Measurements from ENCODE around the gene NRP1.

Gene NRP1

DNA sequence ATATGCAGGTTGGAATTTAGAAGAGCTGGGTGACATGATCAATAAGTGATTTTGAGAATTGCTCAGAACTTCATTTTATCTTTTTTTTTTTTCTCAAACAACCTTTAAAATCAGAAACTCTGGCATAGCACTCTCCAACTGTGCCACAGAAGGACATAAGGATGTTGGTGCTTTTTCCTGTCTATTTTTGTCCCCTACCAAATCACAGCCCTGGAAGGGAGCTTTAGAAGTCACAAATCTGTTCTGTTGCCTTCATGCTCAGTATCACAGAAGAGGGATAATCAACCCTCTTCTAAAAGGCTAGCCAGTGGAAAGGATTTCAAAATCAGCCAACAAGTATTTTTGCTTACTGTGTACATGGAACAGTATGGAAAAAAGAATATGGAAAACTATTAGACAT is 14.8 kb upstream of the NRP1 start:
- no peak for DNase-seq (ENCODE audit: low read depth)

DNA sequence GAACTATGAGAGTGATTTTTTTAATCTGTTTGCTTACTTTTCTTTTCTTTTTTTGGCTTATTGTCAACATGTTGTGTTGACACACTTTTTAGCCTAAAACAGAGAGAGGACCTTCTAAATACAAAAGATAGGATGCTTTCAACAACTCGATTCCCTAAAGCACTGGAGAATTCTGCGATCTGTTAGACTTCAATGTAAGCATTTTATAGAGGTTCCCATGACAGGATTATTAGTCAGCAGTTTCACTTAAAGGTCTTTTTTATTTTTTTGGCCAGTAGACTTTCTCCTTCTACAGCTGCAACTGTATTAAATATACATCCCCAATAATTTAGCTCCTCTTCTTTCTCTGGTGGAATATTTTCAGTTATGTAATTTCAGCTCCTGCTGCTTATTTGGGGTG is 12.7 kb upstream of the NRP1 start:
- peak; percentile 46 for DNase-seq (ENCODE audit: low read depth)

DNA sequence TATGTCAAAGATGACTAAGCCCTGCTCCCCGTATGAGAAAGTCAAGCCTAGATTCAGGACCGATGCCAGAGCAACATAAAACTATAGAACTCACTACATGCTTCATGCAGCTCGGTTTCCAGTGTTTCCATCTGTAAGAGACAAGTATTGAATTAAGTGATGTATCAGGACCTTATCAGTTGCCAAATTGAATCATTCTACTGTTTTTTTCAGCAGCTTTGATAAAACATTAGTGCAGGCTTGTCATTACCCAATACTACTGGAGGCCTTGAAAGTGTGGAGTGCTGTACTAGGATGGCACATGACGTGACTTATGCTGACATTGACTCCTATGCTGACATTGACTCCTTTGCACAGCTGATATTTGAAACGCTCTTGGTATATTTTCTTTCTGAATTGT is 10.8 kb upstream of the NRP1 start:
- peak; percentile 18 for DNase-seq (ENCODE audit: low read depth)

- no peak for DNase-seq (ENCODE audit: low read depth)
Observed at GRCh38 chr10:33344676-33345075, 10.2 kb upstream of the NRP1 start.

DNA sequence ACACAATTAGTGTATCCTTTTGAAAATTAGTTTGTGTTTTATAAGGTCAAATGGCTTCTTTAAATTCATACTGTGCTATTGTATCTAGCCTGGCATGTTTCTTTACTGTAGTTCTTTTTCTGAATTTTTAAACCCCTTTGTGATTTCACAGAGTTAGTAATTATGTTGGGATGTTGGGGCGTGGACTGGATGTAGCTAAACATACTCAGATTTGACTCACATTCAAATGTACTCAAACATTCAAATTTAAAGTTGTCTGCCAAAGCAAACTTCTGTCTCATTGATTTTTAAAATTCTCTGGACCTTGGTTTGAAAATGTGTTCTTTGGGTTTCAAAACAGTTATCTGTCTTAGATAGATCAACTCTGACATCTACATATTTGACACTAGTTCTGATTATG is 7.2 kb upstream of the NRP1 start:
- peak; percentile 49 for DNase-seq (ENCODE audit: low read depth)

DNA sequence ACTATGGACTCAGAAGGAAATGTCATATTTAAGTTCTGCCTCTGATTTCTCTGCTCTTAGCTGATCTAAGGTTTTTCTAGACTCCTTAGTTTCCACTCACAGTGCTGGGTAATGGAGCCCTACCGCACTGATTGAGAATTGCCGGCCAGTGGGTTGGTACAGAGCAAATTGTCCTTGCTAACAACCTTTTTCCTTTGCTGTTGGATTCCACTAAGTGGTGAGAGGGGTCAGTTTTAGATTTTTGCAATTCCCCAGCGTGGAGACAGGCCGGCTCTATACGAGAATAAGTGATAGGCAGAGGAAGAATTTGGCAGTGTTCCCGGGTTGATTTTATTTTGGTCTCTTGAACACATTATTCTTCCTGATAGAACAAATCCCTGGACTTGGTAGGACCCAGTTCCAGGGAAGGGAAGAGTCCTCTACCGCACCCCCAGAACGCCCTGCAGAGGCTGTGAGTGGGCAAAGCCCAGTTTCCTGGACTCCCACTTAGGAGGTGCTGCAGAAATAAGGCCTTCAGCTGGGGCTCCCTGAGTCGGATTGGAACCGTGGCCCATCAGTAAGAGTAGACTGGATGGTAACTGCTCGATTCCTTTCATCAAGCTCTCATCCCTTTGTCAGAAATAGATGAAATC is 3.0 kb upstream of the NRP1 start:
- DNase-seq (ENCODE audit: low read depth): peak; percentile 93

- DNase-seq (ENCODE audit: low read depth): no peak
Observed at GRCh38 chr10:33336582-33337325, 2.3 kb upstream of the NRP1 start.

DNA sequence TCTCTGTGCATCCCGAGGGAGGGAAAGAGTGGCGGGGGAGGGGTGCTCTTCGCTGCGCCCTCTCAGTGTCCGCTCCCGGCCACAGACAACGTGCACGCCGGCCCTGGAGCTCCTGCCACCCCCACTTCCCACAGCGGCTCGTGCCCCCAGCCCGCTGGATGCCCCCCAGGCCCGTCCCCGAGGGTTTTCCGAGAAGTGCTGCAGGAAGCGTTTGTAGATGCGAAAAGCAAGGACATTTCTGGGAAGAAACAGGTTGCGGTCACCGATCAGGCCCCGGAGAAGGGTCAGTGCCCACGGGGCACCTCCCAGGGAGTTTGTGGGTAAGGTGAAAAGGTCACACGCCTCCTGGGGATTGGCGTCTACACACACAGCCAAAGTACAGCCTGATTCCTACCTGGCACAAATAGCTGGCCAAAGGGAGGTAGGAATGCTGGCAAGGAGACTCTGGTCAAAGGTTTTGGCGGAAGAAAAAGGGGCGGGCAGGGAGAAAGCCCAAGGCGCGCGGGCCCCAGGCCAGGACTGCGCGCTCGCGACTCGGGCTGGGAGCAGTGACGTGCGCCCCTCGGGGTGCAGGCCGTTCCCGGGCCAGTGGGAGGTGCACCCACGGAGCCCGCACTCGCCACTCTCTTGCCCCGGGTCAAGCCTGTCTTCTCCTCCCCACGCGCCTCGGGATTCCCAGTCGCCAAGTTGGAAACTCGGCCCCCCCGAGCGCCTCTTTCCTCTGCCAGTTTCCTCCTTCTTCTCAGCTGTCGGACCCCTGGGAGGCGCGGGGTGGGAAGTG is 1.5 kb upstream of the NRP1 start:
- DNase-seq (ENCODE audit: low read depth): peak; percentile 69

GRCh38 chr10:33335551-33335800 is 1.0 kb upstream of the NRP1 start:
- no peak for DNase-seq (ENCODE audit: low read depth)

- peak; percentile 91 for DNase-seq (ENCODE audit: low read depth)
Observed at GRCh38 chr10:33334805-33335550, 511 bp upstream of the NRP1 start.

- DNase-seq (ENCODE audit: low read depth): peak; percentile 46
Observed at GRCh38 chr10:33333260-33334101, 986 bp downstream of the NRP1 start.

DNA sequence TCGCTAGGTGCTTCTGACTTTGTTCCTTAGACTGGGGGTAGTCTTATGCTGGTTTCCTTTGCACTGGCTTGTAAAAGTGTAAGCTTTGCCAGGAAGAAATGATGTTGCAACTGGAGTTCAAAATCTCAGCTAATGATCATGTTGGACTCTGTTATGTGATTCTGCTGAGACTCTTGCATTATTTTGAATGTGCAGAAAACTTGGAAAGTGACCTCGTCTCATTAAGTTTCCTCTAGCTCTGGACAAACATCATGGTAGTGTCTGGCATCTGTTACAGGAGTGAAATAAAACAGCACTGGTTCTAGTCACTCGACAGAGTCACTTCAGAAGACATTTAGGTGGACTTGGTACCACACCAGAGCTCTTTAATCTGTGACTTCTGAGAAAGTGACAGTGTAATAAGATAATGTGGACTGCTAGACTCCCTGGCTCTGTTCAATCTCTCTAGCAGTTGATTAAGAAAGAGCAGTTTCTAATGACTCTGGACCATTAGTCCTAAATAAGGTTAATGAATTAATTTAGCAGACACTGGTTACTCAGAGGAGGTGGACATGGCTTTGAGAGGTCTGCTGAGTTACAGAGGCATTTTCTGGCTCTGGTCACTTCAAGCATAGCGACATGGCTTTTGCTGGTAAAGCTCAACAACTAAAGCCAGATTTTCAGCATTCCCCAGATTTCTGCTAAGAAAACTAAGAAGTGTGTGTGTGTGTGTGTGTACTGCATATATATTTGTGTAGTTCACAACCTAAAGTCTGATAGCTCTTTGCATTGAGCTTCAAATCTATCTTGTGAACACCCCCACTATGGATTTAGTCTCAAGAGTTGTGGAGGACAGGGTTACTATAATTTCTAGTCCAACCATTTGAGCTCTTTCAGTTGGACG is 2.0 kb downstream of the NRP1 start:
- DNase-seq (ENCODE audit: low read depth): peak; percentile 71

GRCh38 chr10:33331379-33331694 is 3.1 kb downstream of the NRP1 start:
- DNase-seq (ENCODE audit: low read depth): no peak

GRCh38 chr10:33330543-33331378 is 3.7 kb downstream of the NRP1 start:
- peak; percentile 88 for DNase-seq (ENCODE audit: low read depth)

DNA sequence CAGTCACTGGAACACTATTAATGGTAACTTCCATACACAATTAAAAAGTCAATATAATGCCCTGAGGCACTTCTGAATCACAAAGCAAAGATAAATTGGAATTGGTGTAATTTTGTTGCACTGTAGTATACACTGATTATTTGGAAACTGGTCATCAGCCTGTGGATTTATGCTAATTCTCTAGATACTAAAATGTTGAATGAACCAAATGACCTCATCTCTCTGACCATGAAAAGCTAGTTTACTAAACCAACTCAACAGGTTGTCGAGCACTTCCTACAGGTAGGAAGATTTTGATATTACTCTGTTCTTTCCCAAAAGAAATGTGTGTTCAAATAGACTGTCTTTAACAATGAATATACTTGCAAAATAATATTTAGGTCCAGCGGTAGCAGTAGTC is 5.3 kb downstream of the NRP1 start:
- no peak for DNase-seq (ENCODE audit: low read depth)

- DNase-seq (ENCODE audit: low read depth): no peak
Observed at GRCh38 chr10:33328253-33328652, 6.2 kb downstream of the NRP1 start.

GRCh38 chr10:33327751-33328150 is 6.7 kb downstream of the NRP1 start:
- DNase-seq (ENCODE audit: low read depth): peak; percentile 32

DNA sequence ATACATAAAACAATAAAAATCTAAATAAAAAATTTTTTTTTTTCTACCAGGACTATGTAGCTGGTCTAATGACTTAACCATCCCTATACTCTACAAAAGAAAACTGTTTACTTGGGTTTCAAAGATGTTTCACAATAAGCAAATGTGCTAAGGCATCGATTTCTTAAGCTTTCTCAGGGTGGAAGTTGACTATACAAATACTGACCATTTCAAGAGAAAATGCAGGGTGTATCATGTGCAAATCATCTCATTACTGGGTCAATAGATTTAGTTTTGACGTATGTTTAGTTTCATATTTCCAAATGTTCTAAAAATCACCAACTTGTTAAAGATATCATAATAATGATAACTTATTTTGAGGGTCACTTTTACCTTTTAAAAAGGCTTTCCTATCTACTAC is 7.5 kb downstream of the NRP1 start:
- no peak for DNase-seq (ENCODE audit: low read depth)

DNA sequence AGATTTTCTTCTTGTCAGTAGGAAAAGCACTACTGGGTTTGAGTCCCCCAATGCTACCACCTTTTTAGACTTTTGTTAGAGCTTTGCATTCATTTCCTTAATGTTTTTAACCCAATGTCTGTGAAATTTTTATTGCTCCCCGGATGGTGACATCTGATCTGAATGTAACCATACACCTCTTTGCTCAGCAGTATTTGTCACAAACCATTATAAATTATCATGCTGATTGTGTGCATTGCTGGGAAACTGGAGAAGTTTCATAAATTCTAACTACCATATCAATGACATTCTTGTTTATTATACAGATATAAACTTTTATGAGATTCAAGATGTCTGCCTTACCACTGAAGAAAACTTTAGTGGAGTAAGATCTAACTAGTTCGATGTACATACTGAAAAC is 8.5 kb downstream of the NRP1 start:
- DNase-seq (ENCODE audit: low read depth): peak; percentile 61

- no peak for DNase-seq (ENCODE audit: low read depth)
Observed at GRCh38 chr10:33323721-33324120, 10.7 kb downstream of the NRP1 start.

All from EH (cell line).